Urinary bladder (tissue), 4 donors: ENCODE measurements around the gene TRRAP. TPM values are rescaled to one million over a fixed set of nuclear protein-coding genes. Genes with fewer than 3 reads are reported as not detected.
"Not testable (repeated sequence)": the region's sequence is repeated elsewhere in the genome, so short reads cannot be mapped to it uniquely, and the experiment has no call there.

Source experiments
- DNase-seq: peaks from one replicate; pipeline ENCODE4 v3.0.0-alpha.2; 2015; ENCODE audit errors: extremely low spot score
- H3K27ac ChIP-seq: one replicate; pipeline ENCODE4 v1.5.1; 2013; ENCODE audit warnings: low read depth, mild to moderate bottlenecking, moderate library complexity
- H3K36me3 ChIP-seq: one replicate; pipeline ENCODE4 v1.6.1; 2013; ENCODE audit warnings: mild to moderate bottlenecking, moderate library complexity; ENCODE audit not compliant: insufficient read depth
- H3K4me1 ChIP-seq: one replicate; pipeline ENCODE4 v1.6.1; 2013; ENCODE audit warnings: mild to moderate bottlenecking, moderate library complexity; ENCODE audit not compliant: insufficient read depth
- H3K4me3 ChIP-seq: one replicate; pipeline ENCODE4 v1.5.1; 2013; ENCODE audit warnings: low read depth, low read length
- WGBS: extraction: QIAGEN DNeasy Blood & Tissue Kit; methylation state at CpG from one replicate; pipeline ENCODE4 v1.1.7; 2013; 5-methylcytosine and 5-hydroxymethylcytosine counted together
- polyA plus RNA-seq: library from polyadenylated mRNA; stranded (reverse); fragments of 200-250 nt; gene quantifications from one replicate; pipeline ENCODE4 v1.2.3, GENCODE V29; 2013
- total RNA-seq: library from RNA; depleted of rRNA; stranded (reverse); fragments of >200 nt; gene quantifications from one replicate; pipeline ENCODE4 v1.2.3, GENCODE V29; 2014
- donor health status: healthy with polysubstance abuse.
- donor health status: healthy.

TRRAP gene
- total RNA-seq (35.6 TPM), polyA plus RNA-seq (14.2 TPM)

GRCh38 chr7:98878365-98879197 is at the start of gene TRRAP:
Gene TRRAP, plus strand, starts transcription at chr7:98878532. Its CDS starts 2,619 bp downstream, at chr7:98881151.
- WGBS, result under 1% methylated on average over 113 of the region's 113 CpGs
- no peaks in the 10 kb centered on the region for H3K36me3 ChIP-seq
- H3K4me3 ChIP-seq, result peak within 1 kb of the TSS; percentile 99
- H3K4me1 ChIP-seq, result no peaks in the 10 kb centered on the region
- DNase-seq, result no peak
- peak within 1 kb of the TSS; percentile 91 for H3K27ac ChIP-seq

DNA sequence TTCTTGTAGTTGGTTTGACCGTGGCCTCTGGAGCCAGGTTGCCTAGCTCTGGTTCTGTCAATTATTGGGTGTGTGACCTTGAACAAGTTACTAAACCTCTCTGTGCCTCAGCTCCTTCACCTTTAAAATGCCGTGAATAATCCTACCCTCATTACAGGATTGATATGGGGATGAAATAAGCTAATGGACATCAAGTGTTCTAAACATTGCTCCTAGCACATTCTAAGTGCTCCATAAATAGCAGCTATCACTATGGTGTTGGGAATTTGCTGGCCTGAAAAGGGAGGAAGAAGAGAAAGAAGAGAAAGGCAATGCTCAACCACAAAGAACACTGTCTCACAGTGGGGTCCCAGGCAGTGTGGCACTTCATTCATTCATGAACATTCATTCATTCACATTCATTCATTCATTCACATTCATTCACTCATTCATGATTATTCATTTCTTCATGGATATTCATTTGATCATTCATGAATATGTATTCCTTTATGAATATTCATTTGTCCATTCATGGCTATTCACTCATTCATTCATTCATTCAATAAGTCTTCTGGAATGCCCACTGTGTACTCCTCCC is 47.3 kb upstream of the TRRAP start:
- no peak overlapping the region for H3K27ac ChIP-seq
- DNase-seq, result no peak
- H3K4me1 ChIP-seq, result no peaks in the 10 kb centered on the region
- no peaks in the 10 kb centered on the region for H3K36me3 ChIP-seq
- H3K4me3 ChIP-seq, result no peak overlapping the region
- 59% methylated on average over 2 of the region's 2 CpGs for WGBS

DNA sequence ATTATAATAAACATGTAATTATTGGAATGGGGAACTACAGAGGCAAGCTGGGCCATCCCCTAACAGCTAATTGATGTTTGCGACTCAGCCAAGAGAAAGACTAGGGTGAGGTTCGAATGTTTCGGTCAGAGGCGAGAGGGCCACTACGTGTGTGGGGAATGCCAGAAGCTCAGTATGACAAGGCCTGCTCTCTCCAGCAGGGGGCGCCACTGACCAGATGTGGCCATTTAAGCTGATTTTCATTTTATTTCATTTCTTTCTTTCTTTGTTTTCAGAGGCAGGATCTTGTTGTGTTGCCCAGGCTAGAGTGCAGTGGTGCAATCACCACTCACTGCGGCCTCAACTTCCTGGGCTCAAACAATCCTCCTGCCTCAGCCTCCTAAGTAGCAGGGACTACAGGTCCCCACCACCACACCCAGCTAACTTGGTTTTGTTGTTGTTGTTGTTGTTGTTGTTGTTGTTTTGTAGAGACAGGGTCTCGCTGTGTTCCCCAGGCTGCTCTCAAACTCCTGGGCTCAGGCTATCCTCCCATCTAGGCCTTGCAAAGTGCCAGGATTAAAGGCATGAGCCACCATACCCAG is 46.6 kb upstream of the TRRAP start:
- Histone ChIP-seq H3K4me3 (no peak overlapping the region), H3K36me3 (no peaks in the 10 kb centered on the region), H3K4me1 (no peaks in the 10 kb centered on the region), H3K27ac (no peak overlapping the region)
- WGBS, result 79% methylated on average over 8 of the region's 8 CpGs
- no peak for DNase-seq

DNA sequence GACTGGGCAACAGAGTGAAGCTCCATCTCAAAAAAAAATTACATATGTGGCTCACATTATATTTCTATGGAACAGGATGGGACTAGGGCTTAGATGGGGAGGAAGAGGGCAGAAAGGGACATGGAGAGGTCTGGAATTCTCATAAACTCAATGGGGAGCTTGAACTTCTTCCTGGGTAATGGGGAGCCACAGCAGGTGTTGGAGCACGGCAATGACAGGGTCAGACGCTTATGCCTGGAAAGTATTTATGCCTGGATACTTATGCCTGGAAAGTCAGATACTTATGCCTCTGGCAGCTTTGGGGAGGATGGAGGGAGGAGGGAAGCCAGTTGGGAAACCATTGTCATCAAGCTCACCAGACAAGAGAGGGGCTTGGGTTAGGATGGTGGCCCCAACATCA is 45.3 kb upstream of the TRRAP start:
- DNase-seq, result no peak
- H3K4me1 ChIP-seq, result no peaks in the 10 kb centered on the region
- WGBS, result 88% methylated on average over 2 of the region's 2 CpGs
- no peak overlapping the region for H3K4me3 ChIP-seq
- H3K27ac ChIP-seq, result no peak overlapping the region
- no peaks in the 10 kb centered on the region for H3K36me3 ChIP-seq

- DNase-seq, result no peak
- no peak overlapping the region for H3K4me3 ChIP-seq
- WGBS, result 69% methylated on average over 8 of the region's 8 CpGs
- no peak overlapping the region for H3K27ac ChIP-seq
- H3K36me3 ChIP-seq, result no peaks in the 10 kb centered on the region
- H3K4me1 ChIP-seq, result no peaks in the 10 kb centered on the region
Measured at GRCh38 chr7:98834949-98835348, 43.4 kb upstream of the TRRAP start.

DNA sequence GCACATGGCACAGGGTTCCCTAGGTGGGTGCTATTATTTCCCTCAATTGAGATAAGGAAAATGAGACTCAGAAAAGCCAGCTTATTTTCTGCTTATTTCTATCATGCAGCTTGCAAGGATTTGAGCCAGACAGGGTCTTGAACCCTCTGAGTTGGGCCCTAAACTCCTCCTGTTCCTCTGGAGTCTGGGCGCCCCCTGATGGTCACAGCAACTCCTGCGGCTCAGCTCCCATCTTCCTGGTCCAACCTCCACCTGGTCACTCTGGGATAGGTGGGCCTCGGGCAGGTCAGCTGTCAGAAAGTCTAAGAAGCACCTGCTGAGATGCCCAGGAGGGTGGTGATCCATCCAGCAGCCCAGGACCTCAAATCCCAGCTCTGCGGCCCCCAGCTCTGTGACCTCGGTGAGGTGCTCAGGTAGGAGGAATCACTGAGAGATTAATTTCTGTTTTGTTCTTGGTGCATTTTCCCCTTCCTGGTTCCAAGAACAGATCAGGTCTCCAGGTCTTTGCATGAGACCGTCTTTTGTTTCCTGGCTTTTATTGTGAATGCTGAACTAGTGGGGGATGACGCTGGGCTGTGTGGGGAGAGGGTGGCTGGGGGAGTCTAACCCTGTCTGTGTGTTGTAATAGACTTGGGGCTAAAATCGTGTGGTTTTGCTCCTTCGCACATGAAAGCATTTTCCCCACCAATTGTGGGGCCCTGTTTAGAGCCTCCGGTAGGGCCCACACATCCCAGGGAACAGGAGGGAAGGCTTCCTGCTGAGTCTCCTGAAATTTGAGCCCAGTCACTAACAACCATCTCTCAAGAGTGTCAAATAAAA is 41.3 kb upstream of the TRRAP start:
- 20% methylated on average over 10 of the region's 10 CpGs for WGBS
- no peaks in the 10 kb centered on the region for H3K4me1 ChIP-seq
- no peak overlapping the region for H3K4me3 ChIP-seq
- H3K27ac ChIP-seq, result no peak overlapping the region
- no peaks in the 10 kb centered on the region for H3K36me3 ChIP-seq
- no peak for DNase-seq

DNA sequence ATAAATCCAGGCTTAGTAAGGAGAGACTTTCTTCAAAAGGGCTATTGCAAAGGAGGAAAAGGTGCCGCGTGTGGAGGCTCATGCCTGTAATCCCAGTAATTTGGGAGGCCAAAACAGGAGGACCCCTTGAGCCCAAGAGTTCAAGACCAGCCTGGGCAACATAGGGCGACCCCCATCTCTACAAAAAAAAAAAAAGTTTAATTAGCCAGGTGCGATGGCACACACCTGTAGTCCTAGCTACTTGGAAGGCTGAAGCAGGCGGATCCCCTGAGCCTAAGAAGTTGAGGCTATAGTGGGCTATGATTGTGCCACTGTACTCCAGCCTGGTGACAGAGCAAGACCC is 40.7 kb upstream of the TRRAP start:
- H3K4me1 ChIP-seq, result no peaks in the 10 kb centered on the region
- no peaks in the 10 kb centered on the region for H3K36me3 ChIP-seq
- WGBS, result 61% methylated on average over 5 of the region's 5 CpGs
- H3K27ac ChIP-seq, result no peak overlapping the region
- H3K4me3 ChIP-seq, result no peak overlapping the region
- DNase-seq, result no peak

- no peak for DNase-seq
- H3K4me3 ChIP-seq, result no peak overlapping the region
- H3K27ac ChIP-seq, result no peak overlapping the region
- 73% methylated on average over 11 of the region's 11 CpGs for WGBS
- no peaks in the 10 kb centered on the region for H3K36me3 ChIP-seq
- no peaks in the 10 kb centered on the region for H3K4me1 ChIP-seq
Measured at GRCh38 chr7:98840096-98840495, 38.2 kb upstream of the TRRAP start.

DNA sequence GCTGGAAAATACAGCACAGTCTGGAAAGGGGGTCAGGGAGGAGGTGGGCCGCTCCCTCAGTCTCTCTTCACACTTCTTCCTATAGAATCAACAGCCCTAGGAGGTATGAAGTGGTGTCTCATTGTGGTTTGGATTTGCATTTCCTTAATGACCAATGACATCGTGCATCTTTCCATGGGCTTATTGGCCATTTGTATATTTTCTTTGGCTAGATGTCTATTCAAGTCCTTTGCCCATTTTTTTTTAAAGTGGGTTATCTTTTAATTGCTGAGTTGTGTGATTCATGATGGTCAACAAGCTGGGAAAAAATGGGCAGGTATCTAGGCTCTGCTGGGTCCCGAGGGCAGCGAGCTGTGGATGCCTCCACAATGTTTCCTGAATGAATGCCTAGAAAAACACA is 37.6 kb upstream of the TRRAP start:
- Histone ChIP-seq H3K4me1 (no peaks in the 10 kb centered on the region), H3K36me3 (no peaks in the 10 kb centered on the region), H3K27ac (no peak overlapping the region), H3K4me3 (no peak overlapping the region)
- 69% methylated on average over 4 of the region's 4 CpGs for WGBS
- no peak for DNase-seq

- H3K36me3 ChIP-seq, result no peaks in the 10 kb centered on the region
- no peaks in the 10 kb centered on the region for H3K4me1 ChIP-seq
- no peak overlapping the region for H3K4me3 ChIP-seq
- H3K27ac ChIP-seq, result no peak overlapping the region
- DNase-seq, result no peak
- whole genome bisulfite sequencing, result 46% methylated on average over 11 of the region's 11 CpGs
Measured at GRCh38 chr7:98841179-98841997, 36.9 kb upstream of the TRRAP start.

DNA sequence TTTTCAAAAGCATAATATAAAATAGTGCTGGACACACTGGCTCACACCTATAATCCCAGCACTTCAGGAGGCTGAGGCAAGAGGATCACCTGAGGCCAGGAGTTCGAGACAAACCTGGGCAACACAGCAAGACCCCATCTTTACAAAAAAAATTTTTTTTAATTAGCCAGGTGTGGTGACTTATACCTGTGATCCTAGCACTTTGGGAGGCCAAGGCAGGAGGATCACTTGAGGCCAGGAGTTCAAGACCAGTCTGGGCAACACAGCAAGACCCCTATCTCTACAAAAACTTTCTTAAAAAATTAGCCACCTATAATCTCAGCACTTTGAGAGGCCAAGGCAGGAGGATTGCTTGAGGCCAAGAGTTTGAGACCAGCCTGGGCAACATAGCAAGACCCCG is 35.8 kb upstream of the TRRAP start:
- H3K27ac ChIP-seq, H3K4me3 ChIP-seq, DNase-seq, H3K36me3 ChIP-seq, H3K4me1 ChIP-seq: not testable (repeated sequence)
- WGBS, result 82% methylated on average over 2 of the region's 2 CpGs

DNA sequence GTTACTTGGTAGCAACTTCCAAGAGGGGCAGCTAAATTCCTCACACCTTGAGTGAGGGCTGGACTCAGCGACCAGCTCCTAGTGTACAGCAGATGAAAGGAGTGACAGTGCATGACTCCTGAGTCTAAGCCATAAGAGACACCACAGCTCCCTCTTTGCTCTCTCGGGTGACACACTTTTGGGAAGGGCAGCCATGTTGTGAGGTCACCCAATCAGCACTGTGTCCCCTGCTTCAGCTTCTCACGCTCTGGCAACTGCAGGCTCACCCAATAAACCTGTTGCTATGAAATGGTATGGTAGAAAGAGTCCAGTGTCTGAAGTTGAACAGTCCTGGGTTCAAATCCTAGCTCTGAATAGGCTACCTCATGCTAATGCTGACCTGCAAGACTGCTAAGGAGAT is 29.4 kb upstream of the TRRAP start:
- Histone ChIP-seq H3K36me3 (no peaks in the 10 kb centered on the region), H3K4me3 (no peak overlapping the region), H3K27ac (no peak overlapping the region), H3K4me1 (no peaks in the 10 kb centered on the region)
- DNase-seq, result no peak
- WGBS, result 96% methylated on average over 3 of the region's 3 CpGs

DNA sequence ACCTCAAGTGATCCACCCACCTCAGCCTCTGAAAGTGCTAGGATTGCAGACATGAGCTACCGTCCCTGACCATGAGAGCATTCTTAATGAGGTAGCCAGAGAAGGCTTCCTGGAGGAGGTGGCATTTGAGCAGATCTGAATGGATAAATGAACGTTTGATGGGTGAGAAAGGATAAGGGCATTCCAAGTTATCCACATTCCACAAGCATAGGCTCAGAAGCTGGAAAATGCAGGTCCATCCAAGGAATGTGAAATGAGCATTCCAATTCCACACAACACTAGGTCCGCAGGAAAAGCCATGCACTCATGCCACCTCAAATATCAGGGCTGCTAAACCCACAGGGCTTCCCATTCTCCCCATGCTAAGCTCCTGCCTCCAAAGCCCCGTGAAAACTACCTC is 25.5 kb upstream of the TRRAP start:
- Histone ChIP-seq H3K27ac (no peak overlapping the region), H3K4me1 (no peaks in the 10 kb centered on the region), H3K4me3 (no peak overlapping the region), H3K36me3 (no peaks in the 10 kb centered on the region)
- no peak for DNase-seq
- WGBS, result 63% methylated on average over 4 of the region's 4 CpGs
